ENCODE results near the gene KCNS3. TPM values are rescaled to one million over a fixed set of nuclear protein-coding genes. Genes with fewer than 3 reads are reported as not detected.

Gene KCNS3
- total RNA-seq, 4 donors from 2014 or later: 13.7 to 65.4 (median 52.9) TPM

DNA sequence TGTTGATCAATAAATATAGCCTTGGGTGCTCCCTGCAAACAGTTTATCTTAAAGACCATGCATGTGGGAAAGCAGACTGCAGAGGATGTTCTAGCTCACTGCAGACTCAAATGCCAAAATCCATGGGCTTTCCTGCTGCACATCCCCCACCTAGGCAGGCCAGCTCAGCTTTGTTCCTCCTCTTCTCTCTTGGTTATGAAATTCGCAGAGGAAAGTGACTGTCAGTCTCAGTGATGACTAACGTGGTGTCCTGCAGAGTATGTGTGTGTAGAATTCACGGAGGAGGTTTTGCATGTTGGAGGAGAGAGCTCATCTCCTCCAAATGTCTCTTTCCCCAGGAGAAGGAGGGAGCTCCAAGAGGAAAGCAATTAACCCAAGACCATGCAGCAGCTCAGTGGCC lies 21.4 kb upstream of the KCNS3 start:
- 50% methylated on average over 3 of the region's 3 CpGs; no CpG with 5 or more reads in 1 of the 2 donors for WGBS, 2 donors (ENCODE audit: low coverage in 1 of 2)
- no peaks in the 10 kb centered on the region for H3K27me3 ChIP-seq
- no peak for TF ChIP-seq POLR2A (IDR thresholded peaks at IDR 0.05)
- TF ChIP-seq, protein P1, sequence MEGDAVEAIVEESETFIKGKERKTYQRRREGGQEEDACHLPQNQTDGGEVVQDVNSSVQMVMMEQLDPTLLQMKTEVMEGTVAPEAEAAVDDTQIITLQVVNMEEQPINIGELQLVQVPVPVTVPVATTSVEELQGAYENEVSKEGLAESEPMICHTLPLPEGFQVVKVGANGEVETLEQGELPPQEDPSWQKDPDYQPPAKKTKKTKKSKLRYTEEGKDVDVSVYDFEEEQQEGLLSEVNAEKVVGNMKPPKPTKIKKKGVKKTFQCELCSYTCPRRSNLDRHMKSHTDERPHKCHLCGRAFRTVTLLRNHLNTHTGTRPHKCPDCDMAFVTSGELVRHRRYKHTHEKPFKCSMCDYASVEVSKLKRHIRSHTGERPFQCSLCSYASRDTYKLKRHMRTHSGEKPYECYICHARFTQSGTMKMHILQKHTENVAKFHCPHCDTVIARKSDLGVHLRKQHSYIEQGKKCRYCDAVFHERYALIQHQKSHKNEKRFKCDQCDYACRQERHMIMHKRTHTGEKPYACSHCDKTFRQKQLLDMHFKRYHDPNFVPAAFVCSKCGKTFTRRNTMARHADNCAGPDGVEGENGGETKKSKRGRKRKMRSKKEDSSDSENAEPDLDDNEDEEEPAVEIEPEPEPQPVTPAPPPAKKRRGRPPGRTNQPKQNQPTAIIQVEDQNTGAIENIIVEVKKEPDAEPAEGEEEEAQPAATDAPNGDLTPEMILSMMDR (IDR thresholded peaks at IDR 0.05): no peak
- no peak for TF ChIP-seq EP300 (IDR thresholded peaks at IDR 0.05; ENCODE audit: low read depth)
- TF ChIP-seq POLR2AphosphoS5 (IDR thresholded peaks at IDR 0.05): no peak
- H3K27ac ChIP-seq: no peak overlapping the region
- in situ Hi-C loops (cut with MboI; ENCODE audit: low pct_ligation_motif_present in 1 of 4, low pct_unique_long_range_greater_than_20kb in 1 of 4, low sequenced_read_pairs in 3 of 4): loop anchor here (10.0 to 25.0 kb wide), 4 partner anchors 298 to 505 kb away; no protein-coding TSS in a partner anchor
- DNase-seq: no peak
- H3K36me3 ChIP-seq: no peaks in the 10 kb centered on the region
- H3K4me1 ChIP-seq: no peaks in the 10 kb centered on the region
- intact Hi-C loops (cut with DNase I; ENCODE audit: low total_unique reads): no loop called here
- no peaks in the 10 kb centered on the region for H3K9me3 ChIP-seq
- no peak overlapping the region for H3K4me3 ChIP-seq

DNA sequence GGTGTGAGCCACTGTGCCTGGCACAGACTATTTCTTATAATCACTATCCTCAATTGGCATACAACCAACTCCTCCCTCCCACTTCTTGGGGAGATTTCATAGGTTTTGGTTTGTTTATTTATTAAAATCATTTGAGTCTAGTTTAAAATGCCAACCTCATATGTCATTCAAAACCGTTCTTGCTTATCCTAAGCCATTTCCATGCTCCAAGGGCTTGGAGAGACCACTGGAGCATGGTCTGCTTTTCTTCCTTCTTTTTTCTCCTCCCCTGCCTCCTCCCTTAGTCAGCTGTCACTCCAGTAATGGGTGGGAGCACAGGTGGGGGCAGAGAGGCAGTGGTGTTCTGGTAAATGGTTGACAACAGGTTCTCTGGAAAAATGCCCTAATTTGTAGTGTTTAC lies 20.4 kb upstream of the KCNS3 start:
- no peaks in the 10 kb centered on the region for H3K27me3 ChIP-seq
- TF ChIP-seq EP300 (IDR thresholded peaks at IDR 0.05; ENCODE audit: low read depth): no peak
- H3K27ac ChIP-seq: no peak overlapping the region
- WGBS, 2 donors (ENCODE audit: low coverage in 1 of 2): 61 to 63% methylated on average over 1 of the region's 1 CpG
- H3K36me3 ChIP-seq: no peaks in the 10 kb centered on the region
- in situ Hi-C loops (cut with MboI; ENCODE audit: low pct_ligation_motif_present in 1 of 4, low pct_unique_long_range_greater_than_20kb in 1 of 4, low sequenced_read_pairs in 3 of 4): loop anchor here (10.0 to 25.0 kb wide), 4 partner anchors 297 to 504 kb away; no protein-coding TSS in a partner anchor
- H3K4me1 ChIP-seq: no peaks in the 10 kb centered on the region
- DNase-seq: no peak
- intact Hi-C loops (cut with DNase I; ENCODE audit: low total_unique reads): no loop called here
- H3K4me3 ChIP-seq: no peak overlapping the region
- no peaks in the 10 kb centered on the region for H3K9me3 ChIP-seq

DNA sequence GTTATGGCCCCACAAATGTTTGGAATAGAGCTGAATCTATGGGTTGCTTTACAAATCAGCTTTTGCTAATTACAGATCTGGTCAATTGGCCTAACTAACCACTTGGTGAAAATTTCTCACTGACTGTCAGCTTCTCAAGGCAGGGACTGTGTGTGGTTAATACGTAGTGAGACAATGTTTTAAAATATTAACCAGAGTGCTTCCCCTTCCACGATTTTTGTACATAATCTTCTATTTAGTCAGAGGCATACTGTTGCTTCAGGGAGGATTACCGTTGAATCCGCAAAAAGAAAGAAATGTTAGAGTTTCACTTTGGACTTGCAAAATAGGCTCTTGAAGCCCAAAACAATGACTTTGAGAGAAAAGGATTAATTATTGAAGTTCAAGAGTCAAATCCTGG lies 14.9 kb upstream of the KCNS3 start:
- TF ChIP-seq, protein P1 (IDR thresholded peaks at IDR 0.05): no peak
- TF ChIP-seq POLR2AphosphoS5 (IDR thresholded peaks at IDR 0.05): no peak
- TF ChIP-seq EP300 (IDR thresholded peaks at IDR 0.05; ENCODE audit: low read depth): no peak
- TF ChIP-seq POLR2A (IDR thresholded peaks at IDR 0.05): no peak
- no peaks in the 10 kb centered on the region for H3K27me3 ChIP-seq
- 64 to 72% methylated on average over 4 of the region's 4 CpGs for WGBS, 2 donors (ENCODE audit: low coverage in 1 of 2)
- H3K27ac ChIP-seq: no peak overlapping the region
- in situ Hi-C loops (cut with MboI; ENCODE audit: low pct_ligation_motif_present in 1 of 4, low pct_unique_long_range_greater_than_20kb in 1 of 4, low sequenced_read_pairs in 3 of 4) (loop anchor here in 3 of 4 donors (25.0 kb wide), 2 partner anchors 299 to 499 kb away; no protein-coding TSS in a partner anchor), intact Hi-C loops (cut with DNase I; ENCODE audit: low total_unique reads) (no loop called here)
- H3K4me1 ChIP-seq: no peaks in the 10 kb centered on the region
- no peak for DNase-seq
- H3K36me3 ChIP-seq: no peaks in the 10 kb centered on the region
- no peak overlapping the region for H3K4me3 ChIP-seq
- no peaks in the 10 kb centered on the region for H3K9me3 ChIP-seq

DNA sequence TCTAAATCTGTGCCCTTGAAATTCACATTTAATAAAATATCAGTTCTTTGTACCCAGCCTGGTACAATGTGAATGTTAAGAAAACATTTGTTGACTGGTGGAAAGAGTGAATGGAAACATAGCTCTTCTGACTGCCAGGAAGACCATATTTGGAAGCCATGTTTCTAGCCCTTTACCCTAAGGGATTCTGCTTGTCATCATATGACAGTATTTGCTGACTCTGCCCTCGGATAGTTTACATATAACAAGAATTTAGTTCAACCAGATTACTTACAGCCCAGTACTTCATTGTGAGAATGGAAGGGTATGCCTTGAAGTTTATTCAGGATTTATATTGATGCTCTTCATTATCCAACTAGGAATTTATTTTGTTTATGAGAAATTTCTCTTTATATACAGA lies 13.8 kb upstream of the KCNS3 start:
- H3K4me3 ChIP-seq: no peak overlapping the region
- no peaks in the 10 kb centered on the region for H3K9me3 ChIP-seq
- H3K36me3 ChIP-seq: no peaks in the 10 kb centered on the region
- WGBS, 2 donors (ENCODE audit: low coverage in 1 of 2): 10 to 35% methylated on average over 1 of the region's 1 CpG
- DNase-seq: no peak
- in situ Hi-C loops (cut with MboI; ENCODE audit: low pct_ligation_motif_present in 1 of 4, low pct_unique_long_range_greater_than_20kb in 1 of 4, low sequenced_read_pairs in 3 of 4): loop anchor here in 3 of 4 donors (25.0 kb wide), 2 partner anchors 298 to 498 kb away; no protein-coding TSS in a partner anchor
- no peaks in the 10 kb centered on the region for H3K4me1 ChIP-seq
- no peaks in the 10 kb centered on the region for H3K27me3 ChIP-seq
- H3K27ac ChIP-seq: peak overlapping the region in 1 of 4 donors; percentile 16
- intact Hi-C loops (cut with DNase I; ENCODE audit: low total_unique reads): no loop called here
- TF ChIP-seq POLR2AphosphoS5 (IDR thresholded peaks at IDR 0.05) (no peak), EP300 (IDR thresholded peaks at IDR 0.05; ENCODE audit: low read depth) (no peak), POLR2A (IDR thresholded peaks at IDR 0.05) (no peak)
- TF ChIP-seq, protein P1 (IDR thresholded peaks at IDR 0.05): no peak

DNA sequence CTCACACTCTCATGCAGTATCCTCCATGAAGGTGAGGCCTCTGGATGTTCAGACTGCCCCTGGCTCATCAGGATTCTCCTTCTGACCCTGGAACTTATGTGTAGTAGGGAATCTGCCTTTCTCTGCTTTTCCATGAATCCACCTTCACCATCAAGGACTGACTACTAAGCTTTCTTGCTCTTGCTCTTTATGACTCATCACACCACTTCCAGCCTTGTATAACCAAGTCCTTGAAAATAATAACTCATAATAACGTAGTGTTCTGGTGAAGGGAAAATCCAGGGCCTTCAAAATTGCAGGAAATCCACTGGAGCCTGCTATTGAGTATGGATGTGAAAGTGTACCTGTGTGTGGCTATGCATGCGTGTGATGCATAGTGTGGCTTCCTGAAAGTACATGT lies 11.3 kb upstream of the KCNS3 start:
- in situ Hi-C loops (cut with MboI; ENCODE audit: low pct_ligation_motif_present in 1 of 4, low pct_unique_long_range_greater_than_20kb in 1 of 4, low sequenced_read_pairs in 3 of 4) (loop anchor here in 3 of 4 donors (25.0 kb wide), 2 partner anchors 295 to 495 kb away; no protein-coding TSS in a partner anchor), intact Hi-C loops (cut with DNase I; ENCODE audit: low total_unique reads) (no loop called here)
- H3K27me3 ChIP-seq: no peaks in the 10 kb centered on the region
- H3K4me1 ChIP-seq: no peaks in the 10 kb centered on the region
- WGBS, 2 donors (ENCODE audit: low coverage in 1 of 2): 80 to 81% methylated on average over 2 of the region's 2 CpGs
- no peaks in the 10 kb centered on the region for H3K36me3 ChIP-seq
- no peak for DNase-seq
- no peaks in the 10 kb centered on the region for H3K9me3 ChIP-seq
- H3K4me3 ChIP-seq: no peak overlapping the region
- H3K27ac ChIP-seq: no peak overlapping the region
- TF ChIP-seq POLR2A (IDR thresholded peaks at IDR 0.05): no peak

All from transverse colon (tissue), 4 donors.